Left colon (tissue), 2 donors: ENCODE data around the gene CKAP5. TPM values are rescaled to one million over a fixed set of nuclear protein-coding genes. Genes with fewer than 3 reads are reported as not detected.
A peak's percentile ranks its signal among the peaks of the same experiment; 100 is the strongest.
"Not testable (repeated sequence)": the region's sequence is repeated elsewhere in the genome, so short reads cannot be mapped to it uniquely, and the experiment has no call there.

Experiments
- ATAC-seq: fragments of 200-7000 bp; cut with Tn5 transposase; one replicate; pipeline ENCODE4 v1.9.1; 2020; ENCODE audit warnings: mild to moderate bottlenecking, moderate library complexity
- DNase-seq, 2 donors: peaks; one replicate each; pipeline ENCODE4 v3.0.0-alpha.2; 2020
- intact Hi-C, 2 donors: fragments of 100-400 bp; cut with DNase I in 1 of 2; cut with micrococcal nuclease in 1 of 2; formaldehyde crosslinking; loops; one replicate each; pipeline versions ENCODE4 v1.11.2 to v1.14.0; 2022; cut with DNase I, micrococcal nuclease
- total RNA-seq, 2 donors: library from RNA; stranded (reverse); fragmentation: NEBNext Ultra II Directional; extraction: Animal tissue kit (Norgen Biotek cat#: 25700); gene quantifications; one replicate each; pipeline ENCODE4 v1.2.1, GENCODE V29; 2021
- donor health status: DM: no; HTN: no; CAD: no.
- donor health status: DM: yes; HTN: yes; CAD: no.

Gene CKAP5
- total RNA-seq, 2 donors from 2014 or later = 50.4 to 68.0 TPM

DNA sequence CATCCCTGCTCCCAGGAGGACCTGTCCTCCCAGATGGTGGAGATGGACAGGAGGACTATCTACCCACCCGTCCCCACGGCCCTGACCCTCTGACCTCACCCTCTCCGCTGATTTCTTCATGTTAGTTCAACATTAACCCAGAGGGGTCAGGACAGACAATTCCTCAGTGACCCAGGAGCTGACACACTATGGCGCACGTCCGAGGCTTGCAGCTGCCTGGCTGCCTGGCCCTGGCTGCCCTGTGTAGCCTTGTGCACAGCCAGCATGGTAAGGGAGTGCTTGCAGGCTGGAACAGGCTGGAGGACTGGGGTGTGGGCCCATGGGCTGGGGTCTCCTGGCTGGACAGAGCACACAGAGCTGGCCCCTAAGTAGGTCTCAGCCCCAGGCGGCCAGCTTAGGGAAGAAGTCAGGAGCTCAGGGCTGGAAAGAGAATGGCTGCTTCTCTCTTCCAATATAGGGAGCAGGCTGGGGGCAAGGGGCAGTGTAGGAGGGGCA, 127.0 kb downstream of the CKAP5 start, which contains the start of gene F2:
F2 (plus strand) TSS at position 166 of the 495 bp plus-strand sequence; CDS start at position 189, 23 bp downstream.
- ATAC-seq = no peak
- intact Hi-C loops = no loop called here
- DNase-seq = no peak

DNA sequence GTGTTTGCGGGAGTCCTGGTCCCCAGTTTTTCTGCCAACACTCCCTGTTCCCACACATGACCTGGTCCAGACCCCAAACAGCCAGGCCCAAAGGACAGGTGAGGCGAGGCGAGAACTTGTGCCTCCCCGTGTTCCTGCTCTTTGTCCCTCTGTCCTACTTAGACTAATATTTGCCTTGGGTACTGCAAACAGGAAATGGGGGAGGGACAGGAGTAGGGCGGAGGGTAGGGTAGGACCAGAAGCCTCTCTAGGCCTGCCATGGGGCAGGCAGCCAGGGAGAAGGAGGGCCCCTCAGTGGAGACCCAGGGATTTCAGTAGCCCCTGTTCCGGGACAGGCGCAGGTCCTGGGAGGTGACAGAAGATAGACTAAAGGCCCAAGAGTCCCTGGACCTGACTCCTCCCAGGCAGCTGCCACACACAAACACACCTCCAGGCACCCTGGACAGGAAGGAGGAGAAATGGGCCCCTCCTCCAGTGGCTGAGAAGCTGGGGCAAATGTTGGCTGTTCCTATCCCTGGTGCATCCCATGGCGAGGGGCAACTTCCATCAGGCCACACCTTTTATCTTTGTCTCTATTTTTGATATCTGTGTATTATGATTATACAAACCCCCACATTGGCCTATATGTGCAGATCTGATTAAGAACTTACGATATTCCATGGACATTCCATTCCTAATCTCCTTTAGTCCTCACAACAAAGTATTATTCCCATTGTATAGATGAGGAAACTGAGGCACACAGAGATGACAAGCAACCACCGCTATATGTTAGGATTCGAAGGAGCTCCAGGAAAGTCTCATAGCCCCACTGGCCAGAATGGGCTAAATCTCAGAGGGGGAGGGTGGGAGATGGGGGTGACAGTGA, 127.7 kb downstream of the CKAP5 start:
- ATAC-seq (peak; percentile 98), DNase-seq (peak; percentile 51 to 62)
- intact Hi-C loops = no loop called here

DNA sequence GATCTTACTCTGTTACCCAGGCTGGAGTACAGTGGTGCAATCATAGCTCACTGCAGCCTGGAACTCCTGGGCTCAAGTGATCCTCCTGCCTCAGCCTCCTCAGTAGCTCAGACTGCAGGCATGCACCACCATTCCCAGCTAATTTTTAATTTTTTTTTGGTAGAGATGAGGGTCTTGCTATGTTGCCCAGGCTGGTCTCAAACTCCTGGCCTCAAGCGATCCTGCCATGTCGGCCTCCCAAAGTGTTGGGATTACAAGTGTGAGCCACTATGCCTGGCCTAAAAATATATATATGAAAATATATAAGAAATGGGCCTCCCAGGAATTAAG, 128.3 kb downstream of the CKAP5 start:
- DNase-seq, ATAC-seq, intact Hi-C loops: not testable (repeated sequence)

DNA sequence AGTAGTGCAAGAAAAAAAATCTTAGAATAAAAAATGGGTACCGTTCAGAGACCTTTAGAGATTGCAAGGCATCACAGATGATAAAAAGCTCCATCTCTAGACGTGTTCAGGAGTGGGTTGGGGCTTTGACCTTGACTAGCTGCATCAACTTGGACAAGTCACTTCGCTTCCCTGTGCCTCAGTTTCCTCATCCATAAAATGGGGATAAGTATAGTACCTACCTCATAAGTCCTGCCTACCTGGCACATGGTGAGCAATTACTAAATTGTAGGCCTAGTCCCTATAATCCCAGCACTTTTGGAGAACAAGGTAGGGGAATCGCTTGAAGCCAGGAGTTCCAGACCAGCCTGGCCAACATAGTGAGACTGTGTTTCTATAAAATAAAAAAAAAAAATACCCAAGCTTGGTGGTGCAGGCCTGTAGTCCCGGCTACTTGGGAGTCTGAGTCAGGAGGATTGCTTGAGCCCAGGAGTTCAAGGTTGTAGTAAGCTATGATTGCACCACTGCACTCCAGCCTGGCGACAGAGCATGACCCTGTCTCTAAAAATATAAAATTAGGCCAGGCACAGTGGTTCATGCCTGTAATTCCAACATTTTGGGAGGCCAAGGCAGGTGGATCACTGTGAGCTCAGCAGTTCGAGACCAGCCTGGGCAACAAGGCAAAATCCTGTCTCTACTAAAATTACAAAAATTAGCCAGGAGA, 133.1 kb downstream of the CKAP5 start:
- DNase-seq (no peak), ATAC-seq (no peak)
- intact Hi-C loops = no loop called here

DNA sequence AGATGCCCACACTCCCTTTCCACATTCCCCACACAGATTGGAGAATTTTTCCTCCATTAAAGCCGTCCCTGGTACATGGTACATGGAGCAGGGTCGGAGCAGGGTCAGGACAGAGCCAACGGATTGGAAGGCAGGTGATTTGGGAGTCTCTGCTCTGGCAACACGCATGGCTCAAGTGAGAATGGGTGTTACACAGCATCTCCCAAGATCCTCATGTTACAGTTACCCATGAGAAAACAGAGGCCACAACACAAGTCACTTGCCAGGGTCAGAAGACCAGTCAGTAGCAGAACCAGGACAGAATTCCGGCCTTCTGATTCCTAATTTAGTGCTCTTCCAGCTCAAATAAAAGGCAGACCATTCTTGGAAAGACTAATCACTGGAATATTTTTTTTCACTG, 134.8 kb downstream of the CKAP5 start:
- DNase-seq (no peak), ATAC-seq (no peak)
- intact Hi-C loops = no loop called here

DNA sequence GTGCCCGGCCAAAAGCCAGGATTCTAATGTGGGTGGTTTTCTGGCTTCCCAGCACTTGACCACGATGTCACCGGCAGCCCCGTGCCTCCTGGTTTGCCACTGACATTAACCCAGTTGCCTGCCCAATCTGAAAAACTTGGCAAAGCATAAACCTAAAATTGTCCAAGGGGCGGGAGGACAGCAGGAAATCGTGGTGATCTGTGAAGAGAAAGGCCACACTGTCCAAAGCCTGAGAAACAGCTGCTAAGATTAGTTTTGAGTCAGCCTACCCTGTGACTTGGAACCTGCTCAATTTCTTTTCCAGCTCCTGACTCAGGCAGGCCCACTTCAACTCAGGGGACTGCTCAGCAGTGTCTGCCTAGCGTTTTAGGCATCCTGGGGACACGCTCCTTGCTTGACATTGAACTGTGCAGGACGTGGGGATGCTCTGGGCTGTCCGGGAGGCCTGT, 135.2 kb downstream of the CKAP5 start:
- intact Hi-C loops = no loop called here
- no peak for DNase-seq
- ATAC-seq = peak; percentile 15

DNA sequence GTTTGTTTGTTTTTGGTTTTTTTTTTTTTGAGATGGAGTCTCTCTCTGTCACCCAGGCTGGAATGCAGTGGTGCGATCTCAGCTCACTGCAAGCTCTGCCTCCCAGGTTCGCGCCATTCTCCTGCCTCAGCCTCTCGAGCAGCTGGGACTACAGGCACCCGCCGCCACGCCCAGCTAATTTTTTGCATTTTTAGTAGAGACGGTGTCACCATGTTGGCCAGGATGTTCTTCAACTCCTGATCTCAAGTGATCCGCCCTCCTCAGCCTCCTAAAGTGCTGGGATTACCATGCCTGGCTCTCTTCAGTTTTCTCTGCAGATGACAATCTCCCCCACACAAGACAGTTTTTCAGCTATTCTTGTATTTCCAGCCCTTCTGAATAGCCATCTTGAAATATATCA, 136.7 kb downstream of the CKAP5 start:
- ATAC-seq, intact Hi-C loops, DNase-seq: not testable (repeated sequence)

DNA sequence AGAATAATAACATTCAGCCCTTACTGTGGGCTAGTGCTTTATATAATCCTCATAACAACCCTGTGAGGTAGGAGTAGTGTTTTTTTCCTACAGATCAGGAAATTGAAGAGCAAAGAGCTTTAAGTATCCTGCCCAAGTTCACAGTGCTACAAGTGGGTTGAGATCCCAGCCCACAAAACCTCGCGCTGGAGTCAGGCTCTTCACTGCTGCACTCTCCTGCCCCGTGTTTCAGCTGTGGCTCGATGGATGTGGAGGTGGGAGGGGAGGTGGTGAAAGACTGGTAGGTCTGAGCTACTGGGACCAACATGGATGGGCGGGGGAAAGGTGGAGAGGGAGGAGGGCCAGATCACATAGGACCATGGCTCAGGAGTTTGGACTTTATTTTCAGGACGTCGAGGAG, 139.2 kb downstream of the CKAP5 start:
- intact Hi-C loops = no loop called here
- ATAC-seq (no peak), DNase-seq (no peak)

DNA sequence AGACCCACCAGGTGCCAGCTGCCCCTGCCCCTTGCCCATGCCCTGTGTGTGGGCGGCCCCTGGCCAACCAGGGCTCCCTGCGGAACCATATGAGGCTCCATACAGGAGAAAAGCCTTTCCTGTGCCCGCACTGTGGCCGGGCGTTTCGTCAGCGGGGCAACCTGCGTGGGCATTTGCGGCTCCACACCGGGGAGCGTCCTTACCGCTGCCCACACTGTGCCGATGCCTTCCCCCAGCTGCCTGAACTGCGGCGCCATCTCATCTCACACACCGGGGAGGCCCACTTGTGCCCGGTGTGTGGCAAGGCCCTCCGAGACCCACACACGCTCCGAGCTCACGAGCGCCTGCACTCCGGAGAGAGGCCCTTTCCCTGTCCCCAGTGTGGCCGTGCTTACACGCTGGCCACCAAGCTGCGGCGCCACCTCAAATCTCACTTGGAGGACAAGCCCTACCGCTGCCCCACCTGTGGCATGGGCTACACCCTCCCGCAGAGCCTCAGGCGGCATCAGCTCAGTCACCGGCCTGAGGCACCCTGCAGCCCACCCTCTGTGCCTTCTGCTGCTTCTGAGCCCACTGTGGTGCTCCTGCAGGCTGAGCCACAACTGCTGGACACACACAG, 140.9 kb downstream of the CKAP5 start:
- no peak for DNase-seq
- intact Hi-C loops = no loop called here
- no peak for ATAC-seq

DNA sequence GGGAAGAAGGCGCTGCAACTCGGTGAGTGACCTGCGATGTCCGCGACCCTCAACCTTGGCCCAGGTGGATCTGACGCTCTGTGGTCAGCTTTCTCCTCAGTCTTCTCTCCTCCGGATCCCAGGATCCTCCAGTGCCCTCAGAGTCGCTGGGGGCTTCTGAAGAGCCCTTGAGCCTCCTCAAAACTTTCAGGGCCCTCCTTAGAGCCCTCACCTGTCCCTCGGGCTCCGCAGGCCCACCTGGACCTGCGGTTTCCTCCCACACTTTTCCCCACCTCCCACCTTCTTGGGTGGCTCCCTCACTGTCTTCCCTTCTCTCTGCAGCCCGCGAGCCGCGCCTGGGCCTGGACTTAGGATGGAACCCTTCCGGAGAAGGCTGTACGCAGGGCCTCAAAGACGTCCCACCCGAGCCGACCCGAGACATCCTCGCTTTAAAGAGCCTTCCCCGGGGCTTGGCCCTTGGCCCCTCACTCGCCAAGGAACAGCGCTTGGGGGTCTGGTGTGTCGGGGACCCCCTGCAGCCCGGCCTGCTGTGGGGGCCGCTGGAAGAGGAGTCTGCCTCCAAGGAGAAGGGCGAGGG, 144.9 kb downstream of the CKAP5 start:
- intact Hi-C loops = no loop called here
- DNase-seq (peak in 1 of 2 donors; percentile 36), ATAC-seq (no peak)

DNA sequence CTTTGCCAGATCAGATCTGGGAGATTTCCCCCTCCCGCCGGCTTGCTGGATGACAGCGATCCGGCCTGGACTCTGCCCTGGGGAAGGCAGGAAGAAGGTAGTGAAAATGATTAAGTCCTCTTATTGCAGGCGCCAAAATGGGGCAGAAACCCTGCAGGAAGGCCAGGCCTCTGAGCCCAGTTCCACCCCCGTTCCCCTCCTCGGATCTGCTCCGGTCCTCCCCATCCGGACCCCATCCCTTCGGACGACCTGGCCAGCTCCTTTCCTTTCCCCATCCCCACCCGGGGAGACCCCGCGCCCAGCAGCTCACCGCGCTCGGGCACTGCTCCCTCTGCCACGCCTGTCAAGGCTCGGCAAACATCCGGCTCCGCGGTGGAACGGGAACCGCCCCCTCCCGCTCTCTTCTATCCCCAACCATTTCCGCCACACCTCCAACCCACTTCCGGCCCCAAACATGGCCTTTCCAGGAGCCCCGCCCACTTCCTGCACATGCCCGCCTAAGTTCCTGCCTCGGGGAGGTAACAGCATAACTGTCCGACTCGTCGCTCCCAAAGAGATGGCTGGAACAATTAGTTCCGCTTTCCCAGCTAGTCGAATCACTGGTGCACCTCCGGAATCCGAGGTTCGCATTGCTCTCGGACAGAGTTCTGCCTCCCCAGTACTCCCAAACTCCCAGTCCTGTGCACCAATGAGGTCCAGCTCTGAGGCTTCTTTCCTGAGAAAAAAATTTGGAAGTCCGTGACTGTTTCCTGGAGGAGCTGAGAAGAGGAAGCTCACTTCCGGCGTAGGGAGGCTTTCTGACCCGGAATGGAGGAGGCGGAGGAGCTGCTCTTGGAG, 145.6 kb downstream of the CKAP5 start, which contains the start of the genes ARHGAP1 and ZNF408:
ARHGAP1 (minus strand) TSS at position 379 of the 837 bp plus-strand sequence. CDS start 4,512 bp downstream, outside the sequence.
ZNF408 (plus strand) TSS at position 791 of the 837 bp plus-strand sequence; CDS start at position 808, 17 bp downstream.
- ATAC-seq = peak; percentile 94
- intact Hi-C loops = no loop called here

DNA sequence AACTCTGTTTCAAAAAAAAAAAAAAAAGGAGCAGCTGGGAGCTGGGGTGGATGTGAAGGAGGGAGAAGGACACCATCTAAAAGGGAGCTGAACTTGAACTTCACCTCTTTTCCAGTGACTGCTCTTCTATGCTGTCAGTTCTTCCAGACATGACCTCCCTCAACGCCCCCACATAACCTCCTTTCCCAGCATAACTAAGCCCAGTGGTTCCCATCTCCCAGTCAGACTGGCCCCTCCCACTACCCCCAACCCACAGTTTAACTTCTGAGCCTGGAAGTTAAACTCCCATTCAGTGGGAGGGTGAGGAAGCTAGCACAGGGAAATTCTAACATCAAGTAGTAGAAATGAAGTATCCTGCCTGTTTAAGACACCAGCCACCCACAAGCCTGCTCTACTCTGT, 147.5 kb downstream of the CKAP5 start:
- no peak for ATAC-seq
- intact Hi-C loops = no loop called here
- no peak for DNase-seq

More for the DNA sequence above, 145.6 kb downstream of the CKAP5 start, which contains the start of the genes ARHGAP1 and ZNF408:
- DNase-seq = peak; percentile 100

DNA sequence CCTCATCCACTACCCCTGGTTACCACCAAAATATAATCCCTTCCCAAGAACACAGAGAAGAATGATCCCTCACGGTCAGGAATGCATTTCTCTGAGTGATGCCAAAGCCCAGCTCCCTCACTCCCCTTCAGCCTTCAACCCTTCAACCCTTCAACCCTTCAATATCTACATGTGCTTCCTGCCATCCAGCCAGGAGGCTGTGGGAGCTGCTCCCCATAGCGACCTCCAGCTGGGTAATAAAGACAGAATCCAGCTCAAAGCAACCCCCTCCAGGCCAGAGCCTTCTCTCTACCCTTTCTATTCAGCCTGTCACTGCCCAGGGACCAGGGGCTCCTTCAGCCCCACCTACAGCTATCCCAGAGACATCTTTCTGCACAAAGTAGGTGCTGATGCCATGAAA, 148.4 kb downstream of the CKAP5 start:
- DNase-seq = no peak
- intact Hi-C loops = no loop called here

DNA sequence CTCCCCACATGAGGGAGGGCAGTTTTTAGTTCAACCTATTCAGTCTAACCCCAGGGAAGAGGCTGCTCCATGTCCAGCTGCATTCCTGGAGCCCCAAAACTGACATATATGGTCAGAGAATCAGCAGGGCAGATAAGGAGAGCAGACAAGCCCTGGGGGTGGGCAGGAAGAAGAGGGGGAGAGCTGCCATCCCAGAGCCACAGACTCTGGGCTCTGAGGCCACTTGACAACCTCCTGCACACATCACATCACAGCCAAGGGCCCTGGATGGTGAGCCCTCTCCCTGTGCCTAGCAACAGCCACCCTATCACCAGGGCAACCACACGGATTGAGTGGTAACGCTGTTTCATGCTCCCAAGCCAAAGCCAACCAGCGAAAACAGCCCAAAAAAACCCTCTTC, 148.8 kb downstream of the CKAP5 start:
- no peak for DNase-seq
- ATAC-seq = no peak
- intact Hi-C loops = no loop called here

More for the DNA sequence above, 148.4 kb downstream of the CKAP5 start:
- no peak for ATAC-seq

DNA sequence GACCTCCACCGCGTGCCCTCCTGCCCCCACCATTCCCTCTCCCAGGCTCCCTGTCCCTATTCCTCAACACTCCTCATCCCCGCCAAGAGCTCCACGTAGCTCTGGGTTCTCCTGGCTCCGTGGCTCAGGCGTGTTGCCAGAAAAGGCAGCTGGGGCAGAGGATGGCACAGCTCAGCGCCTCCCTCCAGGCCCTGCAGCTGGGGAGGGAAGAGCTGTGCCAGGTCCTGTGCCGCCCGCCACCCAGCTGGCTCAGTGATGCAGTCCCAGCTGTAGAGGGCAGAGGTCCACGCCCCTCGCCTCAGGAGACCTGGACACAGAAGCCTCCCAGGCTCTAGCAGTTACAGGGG, 149.9 kb downstream of the CKAP5 start:
- DNase-seq = no peak
- ATAC-seq = no peak
- intact Hi-C loops = no loop called here

DNA sequence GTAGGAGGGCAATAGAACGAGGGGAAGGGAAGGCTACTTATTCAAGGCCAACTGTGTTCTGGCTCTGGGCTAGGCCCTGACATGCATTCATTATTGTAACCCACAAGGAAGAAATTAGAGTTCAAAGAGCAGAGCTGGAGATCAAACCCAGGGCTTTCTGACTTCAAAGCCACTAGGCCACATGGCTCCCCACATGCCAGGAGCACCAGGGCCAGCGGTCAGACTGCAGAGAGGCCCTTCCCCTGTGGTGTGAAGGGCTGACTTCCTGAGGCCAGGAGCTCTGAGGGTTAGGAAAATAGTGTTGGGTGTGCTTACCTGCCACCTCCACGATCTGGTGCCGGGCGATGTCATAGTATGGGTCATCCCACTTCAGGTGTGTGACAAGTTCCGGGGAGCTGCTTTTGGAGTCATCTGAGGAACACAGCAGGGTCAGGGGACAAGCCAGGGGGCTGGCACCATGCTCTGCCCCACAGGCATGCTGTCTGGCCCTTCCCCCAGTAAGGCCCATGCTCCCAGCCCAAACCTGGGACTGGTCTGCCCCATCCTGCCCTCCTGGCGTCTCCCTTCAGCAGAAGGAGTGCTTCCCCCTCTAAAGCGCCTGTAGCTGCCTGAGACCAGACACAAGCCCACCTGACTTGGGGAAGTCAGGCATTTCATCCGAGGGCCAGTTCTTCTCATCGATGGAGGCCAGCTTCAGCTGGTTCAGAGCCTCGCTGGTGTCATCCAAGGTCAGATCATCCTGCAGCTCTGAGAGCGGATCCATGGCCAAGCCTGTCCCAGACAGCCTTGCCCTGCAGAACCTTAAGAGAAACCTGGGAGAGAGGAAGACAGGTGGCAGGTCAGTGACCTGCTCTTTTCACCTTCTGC, 150.5 kb downstream of the CKAP5 start:
- intact Hi-C loops = no loop called here
- no peak for ATAC-seq
- no peak for DNase-seq

DNA sequence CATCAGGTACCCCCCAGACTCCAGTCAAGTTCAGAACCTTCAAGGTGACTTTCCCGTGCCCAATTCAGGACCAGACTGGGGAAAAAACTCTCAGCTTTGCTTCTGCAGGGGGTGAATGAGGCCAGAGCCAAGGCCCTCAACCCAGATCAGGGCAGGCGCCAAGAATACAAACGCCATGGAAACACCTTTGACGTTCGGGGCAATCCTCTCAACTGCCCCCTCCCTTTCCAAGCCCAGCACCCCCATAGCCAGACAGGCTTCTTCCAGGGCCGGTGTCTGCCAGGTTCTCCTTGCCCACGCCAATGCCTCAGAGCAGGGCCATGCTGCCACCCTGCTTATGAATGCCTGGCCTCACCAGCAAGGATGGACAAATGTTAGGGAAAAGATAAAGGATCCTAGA, 151.5 kb downstream of the CKAP5 start:
- DNase-seq = no peak
- no peak for ATAC-seq
- intact Hi-C loops = no loop called here
